Renal pelvis (tissue), 4 donors: Measurements from ENCODE around the gene MBNL1. TPM values are rescaled to one million over a fixed set of nuclear protein-coding genes. Genes with fewer than 3 reads are reported as not detected.
"Not testable (repeated sequence)": the region's sequence is repeated elsewhere in the genome, so short reads cannot be mapped to it uniquely, and the experiment has no call there.

Experiments
- DNase-seq: peaks from one replicate; pipeline ENCODE4 v3.0.0-alpha.2; 2013
- polyA plus RNA-seq, 3 donors: library from polyadenylated mRNA; unstranded; fragments of 120-200 nt; gene quantifications; one replicate each; pipeline ENCODE4 v1.2.1, GENCODE V29; 2013; ENCODE audit not compliant: insufficient read length in 3 of 3

The MBNL1 gene
- polyA plus RNA-seq, 3 donors = 45.5 to 52.1 (median 45.9) TPM

DNA sequence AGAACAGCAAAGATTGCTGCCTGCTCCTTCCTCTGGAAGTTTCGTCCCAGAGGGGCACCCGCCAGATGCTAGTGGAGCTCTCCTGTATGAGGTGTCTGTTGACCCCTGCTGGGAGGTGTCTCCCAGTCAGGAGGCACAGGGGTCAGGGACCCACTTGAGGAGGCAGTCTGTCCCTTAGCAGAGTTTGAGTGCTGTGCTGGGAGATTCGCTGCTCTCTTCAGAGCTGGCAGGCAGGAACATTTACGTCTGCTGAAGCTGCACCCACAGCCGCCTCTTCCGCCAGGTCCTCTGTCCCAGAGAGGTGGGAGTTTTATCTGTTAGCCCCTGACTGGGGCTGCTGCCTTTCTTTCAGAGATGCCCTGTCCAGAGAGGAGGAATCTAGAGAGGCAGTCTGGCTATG lies 103.9 kb downstream of the MBNL1 start:
- DNase-seq = not testable (repeated sequence)

- no peak for DNase-seq
These were observed 104.7 kb downstream of the MBNL1 start for GRCh38 chr3:152373379-152373778.

GRCh38 chr3:152374262-152374990 lies 105.7 kb downstream of the MBNL1 start:
- no peak for DNase-seq

GRCh38 chr3:152375546-152375945 lies 106.8 kb downstream of the MBNL1 start:
- no peak for DNase-seq

DNA sequence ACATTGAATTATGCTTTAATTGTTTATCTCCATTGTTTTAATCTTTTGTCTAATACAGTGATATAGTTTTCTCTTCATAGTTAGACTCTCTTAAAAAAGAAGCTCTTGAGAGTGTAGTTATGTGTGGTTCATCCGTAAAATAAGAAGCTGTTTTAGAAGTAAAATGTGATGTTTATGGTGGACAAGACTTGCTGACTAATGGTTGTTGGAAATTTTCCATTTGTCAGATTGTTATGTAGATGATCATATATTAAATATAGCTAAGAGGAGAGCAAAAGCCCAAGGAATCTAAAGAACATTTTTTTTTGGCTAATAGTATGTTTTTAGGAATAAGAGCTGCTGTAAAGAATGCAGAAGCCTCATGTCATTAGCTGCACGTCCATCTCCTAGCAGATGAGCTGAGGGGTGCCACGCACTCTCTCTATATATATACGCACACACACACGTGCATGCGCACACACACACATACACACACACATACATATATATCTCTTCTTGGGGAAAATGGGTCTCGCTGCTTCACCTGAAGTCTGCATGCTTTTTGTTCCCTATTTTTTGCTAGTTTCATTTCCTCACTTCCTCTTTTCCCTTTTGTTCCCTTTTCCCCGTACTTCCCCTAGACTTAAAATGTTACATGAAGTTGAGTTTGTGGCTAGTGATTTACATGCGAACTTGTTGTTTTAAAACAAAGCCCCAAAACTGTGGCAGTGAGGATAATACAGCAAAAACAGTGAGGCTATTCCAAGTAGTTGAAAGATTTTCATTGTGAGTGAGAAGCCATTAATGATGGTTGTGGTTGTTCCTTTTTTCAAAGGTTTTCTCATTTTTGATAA lies 107.8 kb downstream of the MBNL1 start:
- DNase-seq = no peak

DNA sequence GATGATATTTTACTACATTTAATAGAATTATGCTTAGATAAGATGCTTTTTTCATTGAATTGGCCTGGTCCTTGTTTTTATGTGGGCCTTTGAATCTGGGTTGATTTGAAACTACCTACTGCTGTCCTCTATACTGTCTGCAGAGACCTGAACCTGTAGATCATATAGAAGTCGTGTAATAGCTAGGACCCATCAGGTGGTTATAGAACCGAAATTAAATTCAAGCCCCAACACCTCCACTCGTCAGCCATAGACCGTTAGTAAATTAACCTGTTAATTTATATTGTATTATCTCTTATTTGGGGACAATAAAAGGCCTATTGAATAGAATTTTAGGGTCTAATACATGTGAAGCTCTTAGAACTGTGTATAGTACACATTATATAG lies 108.4 kb downstream of the MBNL1 start:
- DNase-seq = no peak

DNA sequence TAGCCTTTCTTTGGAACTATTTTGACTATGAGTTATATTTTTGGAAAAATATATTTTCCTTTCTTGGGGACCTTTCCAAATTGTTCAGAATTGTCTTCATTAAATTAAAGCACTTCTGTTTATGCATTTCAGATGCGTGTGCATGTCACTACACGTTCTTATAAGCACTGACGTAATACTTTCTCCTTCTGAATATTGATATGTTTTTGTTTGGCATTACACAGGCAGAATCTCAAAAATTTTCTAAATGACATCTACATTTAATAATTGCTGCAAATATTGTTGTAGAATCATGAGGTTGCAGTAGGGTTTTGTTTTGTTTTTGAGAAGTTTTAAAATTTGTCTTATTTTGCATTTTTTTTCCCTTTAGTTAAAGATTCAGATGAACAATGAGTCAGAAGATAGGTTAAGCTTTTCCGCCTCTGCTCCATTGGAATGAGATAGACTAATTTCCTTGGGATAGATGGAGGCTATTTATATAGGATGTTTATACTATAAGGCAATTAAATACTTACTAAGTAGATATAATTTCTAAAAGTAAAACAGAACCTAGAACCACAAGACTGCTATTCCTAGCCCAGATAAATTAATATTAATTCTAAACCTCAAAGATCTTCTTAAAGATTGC lies 110.8 kb downstream of the MBNL1 start:
- no peak for DNase-seq

- DNase-seq = no peak
These were observed 111.3 kb downstream of the MBNL1 start for GRCh38 chr3:152380043-152380442.

GRCh38 chr3:152381881-152382295 lies 113.2 kb downstream of the MBNL1 start:
- DNase-seq = no peak

- no peak for DNase-seq
These were observed 113.8 kb downstream of the MBNL1 start for GRCh38 chr3:152382312-152383135.

- DNase-seq = no peak
These were observed 114.4 kb downstream of the MBNL1 start for GRCh38 chr3:152383136-152383606.

GRCh38 chr3:152384412-152384811 lies 115.7 kb downstream of the MBNL1 start:
- DNase-seq = no peak

DNA sequence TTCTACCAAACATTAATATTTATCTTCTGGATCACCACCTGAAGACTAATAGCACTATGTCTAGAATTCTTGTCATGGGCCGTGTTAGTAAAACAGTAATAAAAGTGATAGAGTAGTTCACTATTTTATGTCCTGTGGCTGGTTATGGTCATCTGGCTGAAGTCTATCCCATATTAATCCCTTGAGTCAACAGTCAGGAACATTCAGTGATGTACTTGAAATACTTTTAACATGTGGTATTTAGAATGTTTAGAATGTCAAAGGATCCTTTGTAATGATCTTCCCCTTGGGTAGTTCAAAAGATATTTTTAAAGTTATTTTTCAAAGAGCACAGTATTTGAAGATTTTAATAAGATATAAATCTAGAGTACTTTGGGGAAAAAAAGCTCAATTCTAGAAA lies 117.0 kb downstream of the MBNL1 start:
- no peak for DNase-seq

GRCh38 chr3:152386208-152386607 lies 117.5 kb downstream of the MBNL1 start:
- DNase-seq = no peak

GRCh38 chr3:152388631-152389030 lies 119.9 kb downstream of the MBNL1 start:
- no peak for DNase-seq

GRCh38 chr3:152389316-152389934 lies 120.7 kb downstream of the MBNL1 start:
- DNase-seq = no peak

DNA sequence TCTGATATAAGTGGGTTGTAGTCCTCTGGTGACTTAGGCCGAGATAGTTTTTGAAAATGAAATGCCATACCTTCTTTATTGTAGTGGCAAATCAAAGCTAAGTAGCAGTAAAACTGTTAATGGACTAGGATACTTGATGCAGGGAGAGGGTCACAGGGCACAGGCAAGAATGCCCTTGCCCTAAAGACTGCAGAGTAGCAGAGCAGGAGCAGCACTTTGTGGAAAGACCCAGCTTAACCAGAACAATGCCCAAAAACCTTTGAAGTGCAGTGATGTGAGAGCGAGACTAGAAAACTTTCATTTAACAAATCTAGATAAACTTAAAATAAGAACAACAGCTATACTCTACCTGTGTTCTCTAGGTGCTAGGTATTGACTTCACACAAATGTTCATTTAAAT lies 121.9 kb downstream of the MBNL1 start:
- no peak for DNase-seq

- no peak for DNase-seq
These were observed 122.9 kb downstream of the MBNL1 start for GRCh38 chr3:152391671-152392070.

DNA sequence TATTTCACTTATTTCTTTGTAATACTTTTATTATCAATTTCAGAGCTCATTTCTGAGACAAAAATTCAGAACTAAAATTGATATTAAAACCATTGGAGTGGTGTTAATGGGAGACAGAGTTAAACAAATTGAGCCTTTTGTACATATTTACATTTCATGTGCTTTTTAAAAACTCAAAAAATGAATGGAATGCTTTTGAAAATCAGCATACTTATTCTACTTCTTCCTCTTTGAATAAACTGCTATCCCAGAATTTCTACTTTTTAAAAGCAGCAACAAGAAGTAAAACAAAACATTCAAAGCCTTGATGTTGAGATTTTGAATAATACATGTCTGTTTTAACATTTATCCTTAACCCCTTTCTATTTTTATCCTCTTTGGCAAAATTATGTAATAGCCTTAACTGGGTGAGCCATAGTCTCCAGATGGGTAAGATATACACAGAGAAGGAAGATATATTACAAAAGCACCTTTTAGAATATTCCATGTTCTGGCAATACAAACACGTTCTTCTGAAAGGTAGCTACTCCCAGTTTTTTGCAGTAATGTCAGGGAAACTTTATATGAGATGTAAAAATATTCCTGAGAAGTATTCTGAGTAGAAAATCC lies 123.6 kb downstream of the MBNL1 start:
- DNase-seq = no peak

GRCh38 chr3:152394246-152394645 lies 125.5 kb downstream of the MBNL1 start:
- DNase-seq = no peak

DNA sequence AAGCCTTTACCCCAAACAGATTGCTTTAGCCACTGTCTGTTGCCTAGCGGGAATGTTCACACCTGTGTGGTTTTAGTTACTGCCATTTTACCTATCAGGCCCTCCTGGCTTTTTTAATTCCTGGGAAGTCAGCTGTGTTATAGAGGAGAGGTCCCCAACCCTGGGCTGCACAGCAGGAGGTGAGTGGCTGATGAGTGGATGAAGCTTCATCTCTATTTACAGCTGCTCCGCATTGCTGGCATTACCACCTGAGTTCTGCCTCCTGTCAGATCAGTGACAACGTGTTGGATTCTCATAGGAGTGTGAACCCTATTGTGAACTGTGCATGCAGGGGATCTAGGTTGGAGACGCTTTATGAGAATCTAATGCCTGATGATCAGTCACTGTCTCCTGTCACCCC lies 127.0 kb downstream of the MBNL1 start:
- no peak for DNase-seq
